Upper lobe of left lung (tissue), 6 donors: ENCODE data around the gene TNNC1. TPM values are rescaled to one million over a fixed set of nuclear protein-coding genes. Genes with fewer than 3 reads are reported as not detected.

Source experiments
- ATAC-seq, 2 donors: fragments of 200-7000 bp; cut with Tn5 transposase; one replicate each; pipeline ENCODE4 v1.9.1; 2022; ENCODE audit warnings: mild to moderate bottlenecking in 2 of 2, moderate library complexity in 2 of 2; ENCODE audit not compliant: low FRiP score in 2 of 2
- DNase-seq, 2 donors: peaks; one replicate each; pipeline ENCODE4 v3.0.0-alpha.2; 2019 to 2020
- H3K27ac ChIP-seq, 4 donors: fragments of 200-600 bp; sonication (generic); one replicate each; pipeline ENCODE4 v1.5.1; 2016 to 2019
- H3K27me3 ChIP-seq, 4 donors: fragments of 200-600 bp; sonication (generic); one replicate each; pipeline ENCODE4 v1.5.1; 2017 to 2019
- H3K36me3 ChIP-seq, 4 donors: fragments of 200-600 bp; sonication (generic); one replicate each; pipeline ENCODE4 v1.5.1; 2016 to 2019
- H3K4me1 ChIP-seq, 4 donors: fragments of 200-600 bp; sonication (generic); one replicate each; pipeline ENCODE4 v1.5.1; 2018 to 2019
- H3K4me3 ChIP-seq, 4 donors: fragments of 200-600 bp; sonication (generic); one replicate each; pipeline ENCODE4 v1.5.1; 2017 to 2019; ENCODE audit warnings: mild to moderate bottlenecking in 2 of 4, moderate library complexity in 1 of 4
- H3K9me3 ChIP-seq, 4 donors: fragments of 200-600 bp; sonication (generic); one replicate each; pipeline ENCODE4 v1.5.1; 2018 to 2019
- CTCF ChIP-seq, 6 experiments: fragments of 450-650 bp in 4 of 6; fragments of 200-600 bp in 2 of 6; sonication (generic) in 2 of 6; IDR thresholded peaks; one replicate each; pipeline ENCODE4 v1.5.1; 2016 to 2019; ENCODE audit warnings: antibody characterized with exemption in 6 of 6
- EP300 ChIP-seq, 4 donors: sonication (generic); formaldehyde crosslinking; IDR thresholded peaks; one replicate each; pipeline ENCODE4 v1.5.1; 2017; ENCODE audit warnings: antibody characterized with exemption in 4 of 4, control low read depth in 2 of 4
- POLR2A ChIP-seq, 4 donors: fragments of 450-650 bp; IDR thresholded peaks; one replicate each; pipeline ENCODE4 v1.5.1; 2016 to 2017; ENCODE audit warnings: antibody characterized with exemption in 4 of 4, mild to moderate bottlenecking in 2 of 4
- POLR2AphosphoS5 ChIP-seq, 2 donors: sonication (generic); formaldehyde crosslinking; IDR thresholded peaks; one replicate each; pipeline ENCODE4 v1.5.1; 2017; ENCODE audit warnings: antibody characterized with exemption in 2 of 2
- WGBS, 2 donors: methylation state at CpG; one replicate each; pipeline ENCODE4 v1.1.5; 2017 to 2018; 5-methylcytosine and 5-hydroxymethylcytosine counted together
- total RNA-seq, 6 donors: library from RNA; depleted of rRNA in 4 of 6; stranded (reverse); fragments of >200 nt in 4 of 6; gene quantifications; one replicate each; pipeline versions ENCODE4 v1.1.0 to v1.2.1, GENCODE V29; 2016 to 2021
- donor health status: DM: no; HTN: no; CAD: no; lungs with moderate emphysema.
- donor health status: DM: no; HTN: yes; CAD: no; lungs with severe emphysema.

TNNC1 gene
- total RNA-seq, 6 donors from 2014 or later: 28.3 to 196 (median 122) TPM

- TF ChIP-seq POLR2AphosphoS5 (IDR thresholded peaks at IDR 0.05) (no peak), POLR2A (IDR thresholded peaks at IDR 0.05) (no peak)
- Histone ChIP-seq H3K4me3 (no peak overlapping the region), H3K9me3 (no peaks in the 10 kb centered on the region), H3K4me1 (peaks cover 45 to 57% (median 48%) of the 10 kb centered on the region in 4 donors), H3K27me3 (no peaks in the 10 kb centered on the region), H3K27ac (peak overlapping the region; percentile 72 to 83 (median 80)), H3K36me3 (peaks cover 40 to 89% (median 76%) of the 10 kb centered on the region in 4 donors)
- peak in 1 of 2 donors; percentile 79 for DNase-seq
- no peak for ATAC-seq
- WGBS, 2 donors: 97% methylated on average over 7 to 17 of the region's 18 CpGs
These were observed 35.6 kb upstream of the TNNC1 start for GRCh38 chr3:52489453-52489852.

- H3K9me3 ChIP-seq: no peaks in the 10 kb centered on the region
- no peak overlapping the region for H3K4me3 ChIP-seq
- 90 to 100% methylated on average over 1 to 3 of the region's 3 CpGs for WGBS, 2 donors
- ATAC-seq (no peak), DNase-seq (no peak)
- H3K27ac ChIP-seq: no peak overlapping the region
- H3K4me1 ChIP-seq: peaks cover 41 to 54% (median 45%) of the 10 kb centered on the region in 4 donors
- H3K27me3 ChIP-seq: no peaks in the 10 kb centered on the region
- peaks cover 40 to 90% (median 76%) of the 10 kb centered on the region in 4 donors for H3K36me3 ChIP-seq
- no peak for TF ChIP-seq CTCF (IDR thresholded peaks at IDR 0.05)
- TF ChIP-seq POLR2AphosphoS5 (IDR thresholded peaks at IDR 0.05): no peak
- TF ChIP-seq POLR2A (IDR thresholded peaks at IDR 0.05): no peak
- no peak for TF ChIP-seq EP300 (IDR thresholded peaks at IDR 0.05)
These were observed 34.9 kb upstream of the TNNC1 start for GRCh38 chr3:52488746-52489145.

GRCh38 chr3:52487788-52488691 is 34.2 kb upstream of the TNNC1 start:
- Histone ChIP-seq H3K4me1 (peaks cover 38 to 47% (median 39%) of the 10 kb centered on the region in 4 donors), H3K27ac (no peak overlapping the region), H3K4me3 (no peak overlapping the region), H3K36me3 (peaks cover 40 to 93% (median 80%) of the 10 kb centered on the region in 4 donors), H3K9me3 (no peaks in the 10 kb centered on the region), H3K27me3 (no peaks in the 10 kb centered on the region)
- peak in 1 of 2 donors; percentile 81 for DNase-seq
- TF ChIP-seq POLR2AphosphoS5 (IDR thresholded peaks at IDR 0.05) (no peak), POLR2A (IDR thresholded peaks at IDR 0.05) (no peak), CTCF (IDR thresholded peaks at IDR 0.05) (no peak), EP300 (IDR thresholded peaks at IDR 0.05) (no peak)
- 97 to 99% methylated on average over 41 to 55 of the region's 59 CpGs for WGBS, 2 donors
- ATAC-seq: no peak

- TF ChIP-seq EP300 (IDR thresholded peaks at IDR 0.05): no peak
- TF ChIP-seq CTCF (IDR thresholded peaks at IDR 0.05): no peak
- TF ChIP-seq POLR2AphosphoS5 (IDR thresholded peaks at IDR 0.05): no peak
- no peak for TF ChIP-seq POLR2A (IDR thresholded peaks at IDR 0.05)
- Histone ChIP-seq H3K4me1 (peaks cover 34 to 39% (median 37%) of the 10 kb centered on the region in 4 donors), H3K36me3 (peaks cover 36 to 93% (median 80%) of the 10 kb centered on the region in 4 donors), H3K27ac (no peak overlapping the region), H3K27me3 (no peaks in the 10 kb centered on the region), H3K4me3 (no peak overlapping the region), H3K9me3 (no peaks in the 10 kb centered on the region)
- peak in 1 of 2 donors; percentile 62 for DNase-seq
- 92 to 94% methylated on average over 29 to 31 of the region's 31 CpGs for WGBS, 2 donors
- ATAC-seq: no peak
These were observed 33.4 kb upstream of the TNNC1 start for GRCh38 chr3:52487050-52487787.
